ENCODE data around the gene ST6GALNAC4.
A peak's percentile ranks its signal among the peaks of the same experiment; 100 is the strongest.

The ST6GALNAC4 gene

DNA sequence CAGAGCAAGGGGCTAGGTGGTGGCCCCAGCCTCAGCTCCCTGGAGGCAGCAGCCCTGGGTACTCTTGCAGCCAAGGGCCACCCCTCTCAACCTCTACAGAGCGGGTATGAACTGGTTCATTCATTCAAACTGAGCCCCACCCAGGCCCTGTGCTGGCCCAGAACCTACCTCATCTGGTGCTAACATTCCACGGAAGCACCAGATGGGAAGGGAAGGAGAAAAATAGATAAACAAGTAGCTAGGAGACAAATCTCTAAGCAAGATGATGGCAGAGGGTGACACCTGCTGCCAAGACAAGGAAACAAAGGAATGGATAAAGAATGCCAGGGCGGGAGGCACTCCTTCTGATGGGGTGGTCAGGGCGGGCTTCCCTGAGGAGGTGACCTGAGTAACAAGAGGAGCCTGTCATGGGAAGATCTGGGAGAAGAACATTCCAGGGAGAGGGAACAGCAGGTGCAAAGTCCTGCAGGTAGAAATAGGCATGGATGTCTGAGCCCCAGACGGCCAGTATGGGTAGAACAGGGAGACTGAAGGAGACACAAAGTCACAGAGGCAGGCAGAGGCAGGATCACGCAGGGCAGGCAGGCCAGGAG is 6.1 kb downstream of the ST6GALNAC4 start:
- no peak for DNase-seq

- no peak for DNase-seq
These were observed 7.0 kb downstream of the ST6GALNAC4 start for GRCh38 chr9:127909839-127910273.

GRCh38 chr9:127908660-127908926 is 8.2 kb downstream of the ST6GALNAC4 start:
- DNase-seq: no peak

- no peak for DNase-seq
These were observed 8.8 kb downstream of the ST6GALNAC4 start for GRCh38 chr9:127907867-127908659.

DNA sequence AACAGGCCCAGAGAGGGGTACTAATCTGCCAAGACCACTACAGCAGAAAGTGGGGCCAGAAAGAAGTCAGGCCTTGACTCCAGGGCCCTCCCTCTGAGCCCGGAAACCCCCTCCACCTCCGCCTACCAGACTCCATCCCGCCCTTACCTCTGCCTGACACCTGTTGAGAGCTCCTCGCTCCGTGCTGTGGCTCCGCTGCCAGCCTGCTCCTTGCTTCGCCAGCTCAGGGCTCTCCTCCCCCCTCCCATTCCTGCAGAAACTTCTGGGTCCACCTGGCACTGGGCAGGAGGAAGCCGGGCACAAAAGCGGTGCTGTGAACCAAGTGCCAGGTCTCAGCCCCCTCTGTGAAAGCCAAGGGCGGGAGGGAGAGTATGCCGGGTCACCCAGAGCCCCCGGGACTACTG is 11.1 kb downstream of the ST6GALNAC4 start:
- peak in 2 of 4 experiments; percentile 51 to 56 for DNase-seq

GRCh38 chr9:127905004-127905728 is 11.7 kb downstream of the ST6GALNAC4 start:
- peak in 2 of 4 experiments; percentile 31 to 32 for DNase-seq

GRCh38 chr9:127904561-127905003 is 12.3 kb downstream of the ST6GALNAC4 start:
- DNase-seq: no peak

GRCh38 chr9:127903557-127904475 is 13.0 kb downstream of the ST6GALNAC4 start:
- peak in 2 of 4 experiments; percentile 33 to 50 for DNase-seq

DNA sequence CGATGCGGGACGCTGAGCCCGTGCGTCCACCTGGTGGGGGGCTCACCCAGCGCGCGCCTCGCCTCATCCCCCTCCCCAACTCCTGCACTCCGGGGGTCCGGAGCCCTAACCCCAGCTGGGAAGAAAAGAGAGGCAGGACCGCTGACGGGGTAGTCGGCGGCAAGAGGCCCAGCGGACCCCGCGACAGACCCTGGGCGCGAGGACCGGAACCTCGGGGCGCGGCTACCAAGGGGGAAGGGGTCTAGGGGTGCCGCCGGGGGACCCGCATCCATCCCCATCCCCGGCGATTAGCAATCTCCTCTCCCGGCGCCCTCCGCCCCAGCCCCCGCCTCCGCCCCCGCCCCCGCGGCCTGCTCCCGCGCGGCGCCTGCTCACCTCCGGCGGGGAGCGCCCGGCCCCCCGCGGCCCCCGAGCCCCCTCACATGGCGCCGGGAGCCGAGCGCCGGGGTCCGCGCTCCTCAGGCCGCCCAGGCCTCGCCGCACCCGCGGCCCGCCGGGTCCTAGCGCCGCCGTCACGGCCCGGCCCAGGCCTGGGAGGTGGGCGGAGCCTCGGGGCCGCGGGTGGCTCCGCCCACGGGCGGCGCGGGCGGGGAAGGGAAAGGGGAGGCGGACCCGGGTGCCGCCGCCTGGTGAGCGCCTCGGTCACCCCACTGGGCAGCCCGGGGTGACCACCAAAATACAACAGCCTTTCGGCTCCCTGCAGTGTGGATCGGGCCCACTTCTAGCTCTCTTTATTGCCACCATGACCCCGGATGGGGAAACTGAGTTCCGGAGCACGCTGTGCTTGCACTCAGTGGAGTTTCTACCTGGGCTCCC is 17.5 kb downstream of the ST6GALNAC4 start, which contains the start of gene ST6GALNAC6:
Gene ST6GALNAC6 (minus strand): TSS at position 476 of the 816 bp plus-strand sequence. CDS start 1,622 bp downstream, outside the sequence.
- peak in 2 of 4 experiments; percentile 40 to 65 for DNase-seq

DNA sequence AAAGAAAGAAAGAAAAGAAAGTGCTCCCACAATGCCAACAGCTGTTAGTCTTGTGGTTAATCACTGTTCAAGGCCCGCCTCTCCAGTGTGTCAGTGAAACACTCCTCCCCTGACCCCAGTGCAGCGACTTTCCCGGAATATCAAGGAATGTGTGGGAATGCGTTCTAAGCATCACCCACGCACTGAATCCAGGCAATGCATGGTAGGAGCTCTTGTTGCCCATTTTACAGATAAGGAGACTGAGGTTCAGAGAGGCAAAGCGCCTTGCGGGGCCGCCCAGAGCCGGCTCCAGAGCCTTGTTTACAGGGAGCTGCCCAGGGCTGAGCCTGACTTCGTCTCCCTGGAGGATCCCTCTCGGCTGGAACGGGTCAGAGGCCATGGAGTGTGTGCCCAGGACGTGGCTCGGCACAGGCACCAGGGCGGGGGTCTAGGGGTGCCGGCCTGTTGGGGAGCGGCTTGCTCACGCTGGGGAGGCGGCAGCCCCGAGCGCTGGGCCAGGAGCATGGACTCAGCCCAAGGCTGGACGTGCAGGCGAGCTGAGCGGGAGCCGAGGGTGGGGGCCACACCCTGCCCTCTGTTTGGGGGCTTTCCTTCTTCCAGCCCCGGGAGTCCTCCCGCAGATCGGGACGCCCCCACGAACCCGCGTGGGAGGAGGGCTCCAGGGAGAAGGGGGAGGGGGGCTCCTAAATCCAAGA is 18.3 kb downstream of the ST6GALNAC4 start:
- no peak for DNase-seq

DNA sequence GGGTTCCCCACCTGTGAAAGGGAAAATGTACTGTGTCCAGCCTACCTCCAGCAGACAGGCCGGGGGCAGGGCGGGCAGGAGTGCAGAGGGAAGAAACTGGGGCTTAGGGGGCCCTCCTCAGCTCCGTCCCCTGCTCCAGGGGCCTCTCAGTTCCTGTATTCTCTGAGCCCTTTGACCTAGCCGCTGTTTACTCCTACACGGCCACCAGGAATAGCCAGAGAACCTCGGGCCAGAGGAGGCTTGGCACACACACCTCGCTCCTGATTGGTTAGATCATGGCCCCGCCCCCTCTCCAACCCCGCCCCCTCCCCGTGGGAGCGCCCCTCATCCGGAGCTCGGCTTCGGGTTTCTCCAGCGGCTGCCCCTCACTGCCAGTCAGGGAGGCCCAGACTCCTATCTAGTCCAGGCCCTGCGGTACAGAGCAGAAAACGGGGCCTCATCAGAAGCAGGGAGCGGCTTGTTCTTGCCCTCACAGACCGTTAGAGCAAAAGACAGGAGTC is 19.6 kb downstream of the ST6GALNAC4 start:
- DNase-seq: peak in 1 of 4 experiments; percentile 17

DNA sequence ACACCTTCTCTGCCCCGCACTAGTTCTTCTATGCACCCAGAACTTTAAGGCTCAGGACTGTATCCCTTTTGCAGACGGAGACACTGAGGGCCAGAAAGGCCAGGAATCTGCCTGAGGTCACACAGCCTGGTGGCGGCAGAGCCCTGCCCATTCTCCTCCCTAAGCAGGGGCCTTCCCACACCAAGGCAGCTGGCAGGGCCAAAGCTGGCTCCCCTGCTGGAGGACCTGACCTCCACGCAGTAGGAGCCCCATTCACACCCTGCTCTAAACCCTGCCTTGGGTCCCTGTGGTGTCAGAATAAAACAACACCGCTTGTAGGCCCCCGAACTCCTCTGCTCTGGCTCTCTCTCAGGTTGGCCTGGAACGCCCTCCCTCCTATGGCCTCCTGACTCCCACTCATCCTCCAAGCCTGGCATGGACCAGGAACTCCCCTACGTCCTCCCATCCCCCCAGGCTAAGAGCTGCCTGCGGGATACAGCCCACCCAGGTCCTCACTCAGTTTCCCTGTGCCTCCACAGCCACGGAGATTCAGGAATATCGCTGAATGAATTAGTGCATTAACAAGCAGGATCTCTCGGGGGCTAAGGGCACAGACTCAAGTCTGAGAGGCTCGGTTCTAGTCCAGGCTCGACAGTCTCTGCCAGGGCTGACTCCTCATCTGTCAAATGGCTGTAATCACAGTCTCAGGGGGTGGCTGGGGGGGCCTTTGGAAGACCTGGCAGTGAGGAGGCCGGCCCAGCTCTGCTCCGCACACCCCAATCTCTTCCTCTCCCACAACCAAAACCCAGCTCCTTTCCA is 20.2 kb downstream of the ST6GALNAC4 start:
- no peak for DNase-seq

GRCh38 chr9:127895811-127896210 is 21.0 kb downstream of the ST6GALNAC4 start:
- DNase-seq: no peak

GRCh38 chr9:127893392-127893791 is 23.4 kb downstream of the ST6GALNAC4 start:
- DNase-seq: no peak

- DNase-seq: no peak
These were observed 24.0 kb downstream of the ST6GALNAC4 start for GRCh38 chr9:127892831-127893230.

- no peak for DNase-seq
These were observed 26.8 kb downstream of the ST6GALNAC4 start for GRCh38 chr9:127890053-127890452.

GRCh38 chr9:127887792-127888191 is 29.0 kb downstream of the ST6GALNAC4 start:
- no peak for DNase-seq

DNA sequence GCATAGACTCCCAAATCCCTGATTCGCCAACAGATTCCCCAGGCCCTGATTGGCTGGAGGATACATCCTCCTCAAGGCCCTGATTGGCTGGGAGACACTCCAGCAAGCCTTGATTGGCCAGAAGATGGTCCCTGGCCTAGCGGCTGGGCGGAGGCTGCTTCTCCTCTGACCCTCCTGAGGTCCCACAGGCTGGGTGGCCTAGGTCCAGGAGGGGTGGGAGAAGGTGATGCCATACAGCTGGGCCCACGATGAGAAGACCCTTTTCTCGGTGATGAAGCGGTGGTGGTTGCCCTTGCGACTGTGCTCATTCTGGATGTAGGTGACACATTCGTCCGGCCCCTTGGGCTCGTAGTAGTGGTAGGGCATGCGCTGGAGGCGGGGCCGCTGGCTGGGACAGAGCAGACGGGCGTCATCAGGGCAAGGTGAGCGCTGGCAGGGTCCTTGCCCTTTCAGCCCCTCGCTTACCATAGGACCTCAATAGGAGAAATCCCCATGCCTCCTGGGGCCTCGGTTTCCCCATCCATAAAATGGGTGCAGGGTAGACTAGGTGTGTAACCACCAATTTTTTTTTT is 30.4 kb downstream of the ST6GALNAC4 start:
- DNase-seq: no peak

DNA sequence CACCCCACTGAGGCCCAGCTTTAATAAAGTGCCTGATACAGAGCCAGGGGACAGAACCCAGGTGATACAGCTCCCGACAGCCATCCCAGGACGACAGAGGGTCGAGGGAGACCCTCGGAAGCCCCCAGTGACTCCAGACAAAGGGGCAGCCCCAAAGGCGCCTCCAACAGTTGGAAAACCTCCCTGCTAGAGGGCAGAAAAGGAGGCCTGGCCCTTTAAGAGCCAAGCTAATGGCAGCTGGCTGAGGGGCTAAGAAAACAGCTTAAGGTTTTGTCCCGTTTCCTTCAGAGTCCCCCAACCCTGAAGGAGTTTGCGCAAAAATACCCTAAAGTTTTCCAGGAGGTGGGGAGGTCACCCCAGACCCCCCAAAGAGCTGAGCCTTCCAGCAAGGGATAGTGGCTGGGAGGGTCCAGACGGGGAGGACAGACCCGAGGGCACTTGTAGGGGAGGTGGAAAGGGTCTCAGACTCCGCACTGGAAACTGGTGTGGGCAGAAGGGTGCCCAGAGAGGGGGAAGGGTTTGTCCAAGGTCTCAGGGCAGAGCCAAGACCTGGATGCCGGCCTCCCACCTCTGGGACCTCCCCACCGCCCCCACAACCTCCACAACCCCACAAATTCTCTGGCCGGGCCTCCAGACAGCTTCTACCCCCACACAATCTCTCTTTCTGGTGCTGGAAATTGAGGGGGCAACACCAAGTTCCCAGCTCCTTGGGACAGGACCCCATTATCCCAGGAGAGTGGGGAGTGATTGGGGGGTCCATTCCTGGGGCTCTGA is 31.1 kb downstream of the ST6GALNAC4 start:
- DNase-seq: no peak
